Lower leg skin (tissue), 4 donors: ENCODE data around the gene FAM43A. TPM values are rescaled to one million over a fixed set of nuclear protein-coding genes. Genes with fewer than 3 reads are reported as not detected.

ENCODE experiments used
- DNase-seq, 2 donors: peaks; one replicate each; pipeline ENCODE4 v3.0.0-alpha.2; 2019; ENCODE audit warnings: low spot score in 2 of 2
- H3K4me3 ChIP-seq: fragments of 200-600 bp; sonication (generic); 2 replicates; pipeline ENCODE4 v1.5.1; 2017; ENCODE audit warnings: mild to moderate bottlenecking, low read depth; ENCODE audit not compliant: poor library complexity, severe bottlenecking
- CTCF ChIP-seq, 3 donors: fragments of 450-650 bp; IDR thresholded peaks; one replicate each; pipeline ENCODE4 v1.5.1; 2016; ENCODE audit warnings: antibody characterized with exemption in 3 of 3, mild to moderate bottlenecking in 3 of 3, moderate library complexity in 2 of 3
- POLR2A ChIP-seq, 2 donors: fragments of 450-650 bp; IDR thresholded peaks; one replicate each; pipeline ENCODE4 v1.6.1; 2016 to 2017; ENCODE audit warnings: antibody characterized with exemption in 2 of 2, mild to moderate bottlenecking in 1 of 2, moderate library complexity in 1 of 2
- WGBS, 2 donors: methylation state at CpG; one replicate each; pipeline ENCODE4 v1.1.5; 2018; 5-methylcytosine and 5-hydroxymethylcytosine counted together
- intact Hi-C: fragments of 100-400 bp; cut with DNase I; formaldehyde crosslinking; loops from one replicate; pipeline ENCODE4 v1.15.0; 2023; ENCODE audit warnings: low total_unique reads
- total RNA-seq, 4 donors: library from RNA; depleted of rRNA; stranded (reverse); fragments of >200 nt; gene quantifications; one replicate each; pipeline ENCODE4 v1.1.0, GENCODE V29; 2016

FAM43A gene
- total RNA-seq, 4 donors from 2014 or later, result 56.0 to 104 (median 77.1) TPM

GRCh38 chr3:194713299-194714136, 27.8 kb downstream of the FAM43A start:
- DNase-seq, result no peak
- no peak overlapping the region for H3K4me3 ChIP-seq
- TF ChIP-seq CTCF (IDR thresholded peaks at IDR 0.05) (no peak), POLR2A (IDR thresholded peaks at IDR 0.05) (no peak)
- intact Hi-C loops, result no loop called here
- 56 to 72% methylated on average over 9 of the region's 9 CpGs for WGBS, 2 donors

DNA sequence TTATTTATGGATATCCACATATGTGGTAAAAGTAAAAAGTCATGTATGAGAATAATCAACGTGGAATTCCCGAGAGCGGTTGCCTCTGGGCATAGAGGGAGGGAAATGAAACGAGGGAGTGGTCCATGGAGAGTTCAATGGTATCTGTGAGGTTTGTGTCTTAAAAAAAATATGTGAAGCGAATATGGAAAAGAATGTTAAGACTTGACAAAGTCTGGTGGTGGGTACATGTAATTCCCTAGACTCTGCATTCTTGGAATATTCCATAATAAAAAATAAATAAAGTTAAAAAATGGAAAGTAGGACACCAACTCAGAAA, 28.4 kb downstream of the FAM43A start:
- DNase-seq, result no peak
- WGBS, 2 donors, result 58 to 66% methylated on average over 5 of the region's 5 CpGs
- no peak overlapping the region for H3K4me3 ChIP-seq
- intact Hi-C loops, result no loop called here
- no peak for TF ChIP-seq CTCF (IDR thresholded peaks at IDR 0.05)
- no peak for TF ChIP-seq POLR2A (IDR thresholded peaks at IDR 0.05)

DNA sequence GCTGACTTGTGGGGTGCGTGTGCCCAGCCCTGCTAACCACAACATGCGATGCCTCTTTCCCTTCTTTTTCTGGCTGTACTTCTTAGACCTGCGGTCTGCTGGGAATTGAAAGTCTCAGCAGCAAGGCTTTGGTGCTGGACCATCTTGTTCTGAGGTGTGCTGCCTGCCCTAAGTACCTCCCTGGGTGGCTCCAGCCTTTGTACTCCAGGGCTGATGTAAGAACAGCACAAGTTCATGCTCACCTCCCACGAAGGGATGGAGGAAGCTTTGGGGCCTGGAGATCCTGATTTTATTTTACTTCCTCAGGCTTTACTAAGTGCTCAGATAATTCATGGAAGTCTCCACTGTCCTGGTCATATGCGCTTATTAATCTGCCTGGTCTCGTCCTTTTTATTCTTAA, 28.9 kb downstream of the FAM43A start:
- DNase-seq, result no peak
- intact Hi-C loops, result no loop called here
- H3K4me3 ChIP-seq, result no peak overlapping the region
- WGBS, 2 donors, result 79 to 81% methylated on average over 6 of the region's 6 CpGs
- TF ChIP-seq CTCF (IDR thresholded peaks at IDR 0.05), result no peak
- TF ChIP-seq POLR2A (IDR thresholded peaks at IDR 0.05), result no peak

DNA sequence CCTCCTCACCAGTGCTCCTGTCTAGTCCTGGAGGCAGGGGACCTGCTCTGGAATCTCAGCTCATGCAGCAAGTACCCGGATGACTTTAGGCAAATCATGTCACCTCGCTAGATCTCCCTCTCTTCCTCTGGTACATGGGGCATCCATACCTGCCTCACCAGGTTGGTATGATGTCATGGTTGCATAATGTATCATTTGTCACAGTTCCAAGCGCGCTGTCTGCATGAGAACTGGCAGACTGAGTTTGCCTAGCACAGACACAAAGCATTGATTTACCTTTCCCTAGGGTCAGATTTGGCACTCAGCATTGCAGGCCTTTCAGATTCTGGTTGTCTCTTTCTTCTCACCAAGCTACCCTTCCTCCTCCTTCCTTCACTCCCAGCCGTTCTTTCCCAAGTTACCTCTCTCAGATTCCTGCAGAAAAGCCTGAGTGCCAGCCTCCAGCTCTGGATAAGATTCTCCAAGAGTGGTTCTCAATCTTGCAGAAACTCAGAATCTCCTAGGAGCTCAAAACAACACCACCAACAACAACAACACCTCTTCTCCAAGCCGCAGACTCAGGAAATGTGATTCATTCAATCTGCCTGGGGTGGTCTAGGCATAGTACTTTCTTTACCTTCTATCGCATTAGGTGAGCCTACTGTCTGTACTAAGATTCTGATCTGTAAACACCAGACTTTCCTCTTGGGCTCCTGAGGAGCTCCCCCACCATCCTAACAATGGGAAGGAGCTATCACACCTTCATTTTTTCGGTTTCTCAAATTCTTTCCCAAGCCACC, 29.5 kb downstream of the FAM43A start:
- H3K4me3 ChIP-seq, result no peak overlapping the region
- intact Hi-C loops, result no loop called here
- 57 to 58% methylated on average over 8 of the region's 8 CpGs for WGBS, 2 donors

DNA sequence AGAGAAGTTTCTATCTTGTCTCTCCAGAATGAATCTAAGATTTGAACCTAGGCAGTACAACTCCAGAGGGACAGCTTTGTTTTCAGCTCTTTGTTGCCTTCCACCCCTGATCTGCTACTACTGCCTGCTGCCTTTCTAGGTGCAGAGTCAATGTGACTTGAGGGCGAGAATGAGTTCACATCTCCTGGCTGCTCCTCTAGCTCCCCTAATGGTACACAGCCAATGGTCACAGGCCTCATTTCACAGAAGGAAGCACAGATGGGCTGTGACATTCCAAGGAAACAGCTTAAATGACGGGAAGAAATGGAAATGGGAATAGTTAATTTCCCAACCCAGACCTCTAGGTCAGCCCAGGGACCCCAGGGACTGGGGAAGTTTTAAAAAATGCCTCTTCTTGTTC, 32.4 kb downstream of the FAM43A start:
- no peak for DNase-seq
- intact Hi-C loops, result no loop called here
- TF ChIP-seq CTCF (IDR thresholded peaks at IDR 0.05) (no peak), POLR2A (IDR thresholded peaks at IDR 0.05) (no peak)
- H3K4me3 ChIP-seq, result no peak overlapping the region
- WGBS, 2 donors, result 74 to 85% methylated on average over 2 of the region's 2 CpGs

More for the DNA sequence above, 29.5 kb downstream of the FAM43A start:
- DNase-seq, result no peak
- TF ChIP-seq POLR2A (IDR thresholded peaks at IDR 0.05) (no peak), CTCF (IDR thresholded peaks at IDR 0.05) (no peak)
